ENCODE data around the gene THRB. TPM values are rescaled to one million over a fixed set of nuclear protein-coding genes. Genes with fewer than 3 reads are reported as not detected.
A peak's percentile ranks its signal among the peaks of the same experiment; 100 is the strongest.

Gene THRB
- total and polyA plus RNA-seq, 9 of the 15 experiments (the other 6 are each of a cell fraction or from before 2014, with no cell fraction given): 1.7 to 14.9 (median 6.9) TPM

- TF ChIP-seq, protein P1, sequence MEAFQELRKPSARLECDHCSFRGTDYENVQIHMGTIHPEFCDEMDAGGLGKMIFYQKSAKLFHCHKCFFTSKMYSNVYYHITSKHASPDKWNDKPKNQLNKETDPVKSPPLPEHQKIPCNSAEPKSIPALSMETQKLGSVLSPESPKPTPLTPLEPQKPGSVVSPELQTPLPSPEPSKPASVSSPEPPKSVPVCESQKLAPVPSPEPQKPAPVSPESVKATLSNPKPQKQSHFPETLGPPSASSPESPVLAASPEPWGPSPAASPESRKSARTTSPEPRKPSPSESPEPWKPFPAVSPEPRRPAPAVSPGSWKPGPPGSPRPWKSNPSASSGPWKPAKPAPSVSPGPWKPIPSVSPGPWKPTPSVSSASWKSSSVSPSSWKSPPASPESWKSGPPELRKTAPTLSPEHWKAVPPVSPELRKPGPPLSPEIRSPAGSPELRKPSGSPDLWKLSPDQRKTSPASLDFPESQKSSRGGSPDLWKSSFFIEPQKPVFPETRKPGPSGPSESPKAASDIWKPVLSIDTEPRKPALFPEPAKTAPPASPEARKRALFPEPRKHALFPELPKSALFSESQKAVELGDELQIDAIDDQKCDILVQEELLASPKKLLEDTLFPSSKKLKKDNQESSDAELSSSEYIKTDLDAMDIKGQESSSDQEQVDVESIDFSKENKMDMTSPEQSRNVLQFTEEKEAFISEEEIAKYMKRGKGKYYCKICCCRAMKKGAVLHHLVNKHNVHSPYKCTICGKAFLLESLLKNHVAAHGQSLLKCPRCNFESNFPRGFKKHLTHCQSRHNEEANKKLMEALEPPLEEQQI (IDR thresholded peaks at IDR 0.05): peak; percentile 97
- TF ChIP-seq CCAR2 (IDR thresholded peaks at IDR 0.05; ENCODE audit: low read depth, low read length) (no peak), RHOXF2B (CRISPR knock-in tag; conservative IDR thresholded peaks at IDR 0.05) (no peak), ZNF282 (CRISPR knock-in tag; IDR thresholded peaks at IDR 0.05) (no peak), ZNF589 (CRISPR knock-in tag; IDR thresholded peaks at IDR 0.05; ENCODE audit: low read depth) (no peak), ZC3H4 (CRISPR knock-in tag; IDR thresholded peaks at IDR 0.05; ENCODE audit: borderline replicate concordance) (no peak), ZBTB26 (CRISPR knock-in tag; IDR thresholded peaks at IDR 0.05) (no peak), NR3C1 (CRISPR knock-in tag; IDR thresholded peaks at IDR 0.05) (no peak), ARID2 (IDR thresholded peaks at IDR 0.05) (peak; percentile 61; the same call in 1 of the 2 replicates), TAF1 (IDR thresholded peaks at IDR 0.05; ENCODE audit: control insufficient read depth, extremely low read depth, insufficient read depth, low read length, severe bottlenecking) (no peak), TBL1XR1 (IDR thresholded peaks at IDR 0.05; ENCODE audit: low read length in 2 of 2) (peak in 1 of 2 experiments; percentile 13; a peak in 1 of 4 replicates), MTA1 (IDR thresholded peaks at IDR 0.05; ENCODE audit: borderline replicate concordance) (peak; percentile 37; the same call in 1 of the 2 replicates), RAD21 (CRISPR knock-in tag; conservative IDR thresholded peaks at IDR 0.05 in 1 of 2, IDR thresholded peaks at IDR 0.05 in 1 of 2) (peak; percentile 73 to 82), TOE1 (IDR thresholded peaks at IDR 0.05; ENCODE audit: borderline replicate concordance) (no peak), TOE1 (CRISPR knock-in tag; IDR thresholded peaks at IDR 0.05; ENCODE audit: borderline replicate concordance, low read depth) (no peak), SIN3B (IDR thresholded peaks at IDR 0.05; ENCODE audit: low read depth) (no peak), ZNF764 (CRISPR knock-in tag; IDR thresholded peaks at IDR 0.05; ENCODE audit: low read depth) (no peak), PPARD (CRISPR knock-in tag; IDR thresholded peaks at IDR 0.05) (no peak)
- TF ChIP-seq, protein P2, sequence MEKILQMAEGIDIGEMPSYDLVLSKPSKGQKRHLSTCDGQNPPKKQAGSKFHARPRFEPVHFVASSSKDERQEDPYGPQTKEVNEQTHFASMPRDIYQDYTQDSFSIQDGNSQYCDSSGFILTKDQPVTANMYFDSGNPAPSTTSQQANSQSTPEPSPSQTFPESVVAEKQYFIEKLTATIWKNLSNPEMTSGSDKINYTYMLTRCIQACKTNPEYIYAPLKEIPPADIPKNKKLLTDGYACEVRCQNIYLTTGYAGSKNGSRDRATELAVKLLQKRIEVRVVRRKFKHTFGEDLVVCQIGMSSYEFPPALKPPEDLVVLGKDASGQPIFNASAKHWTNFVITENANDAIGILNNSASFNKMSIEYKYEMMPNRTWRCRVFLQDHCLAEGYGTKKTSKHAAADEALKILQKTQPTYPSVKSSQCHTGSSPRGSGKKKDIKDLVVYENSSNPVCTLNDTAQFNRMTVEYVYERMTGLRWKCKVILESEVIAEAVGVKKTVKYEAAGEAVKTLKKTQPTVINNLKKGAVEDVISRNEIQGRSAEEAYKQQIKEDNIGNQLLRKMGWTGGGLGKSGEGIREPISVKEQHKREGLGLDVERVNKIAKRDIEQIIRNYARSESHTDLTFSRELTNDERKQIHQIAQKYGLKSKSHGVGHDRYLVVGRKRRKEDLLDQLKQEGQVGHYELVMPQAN (IDR thresholded peaks at IDR 0.05; ENCODE audit: borderline replicate concordance): peak; percentile 47; the same call in 1 of the 2 replicates
- TF ChIP-seq, protein P3, sequence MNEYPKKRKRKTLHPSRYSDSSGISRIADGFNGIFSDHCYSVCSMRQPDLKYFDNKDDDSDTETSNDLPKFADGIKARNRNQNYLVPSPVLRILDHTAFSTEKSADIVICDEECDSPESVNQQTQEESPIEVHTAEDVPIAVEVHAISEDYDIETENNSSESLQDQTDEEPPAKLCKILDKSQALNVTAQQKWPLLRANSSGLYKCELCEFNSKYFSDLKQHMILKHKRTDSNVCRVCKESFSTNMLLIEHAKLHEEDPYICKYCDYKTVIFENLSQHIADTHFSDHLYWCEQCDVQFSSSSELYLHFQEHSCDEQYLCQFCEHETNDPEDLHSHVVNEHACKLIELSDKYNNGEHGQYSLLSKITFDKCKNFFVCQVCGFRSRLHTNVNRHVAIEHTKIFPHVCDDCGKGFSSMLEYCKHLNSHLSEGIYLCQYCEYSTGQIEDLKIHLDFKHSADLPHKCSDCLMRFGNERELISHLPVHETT (CRISPR knock-in tag; conservative IDR thresholded peaks at IDR 0.05 in 1 of 2, IDR thresholded peaks at IDR 0.05 in 1 of 2): no peak
These were observed 229.9 kb downstream of the THRB start (continued) for GRCh38 chr3:24264748-24265158.

Measured in K562 (cell line).